Type B pancreatic cell (in vitro differentiated cells): ENCODE measurements around the gene WT1. TPM values are rescaled to one million over a fixed set of nuclear protein-coding genes. Genes with fewer than 3 reads are reported as not detected.

Experiments
- DNase-seq: peaks from one replicate; pipeline ENCODE4 v3.0.0; 2021; ENCODE audit warnings: mixed read lengths; ENCODE audit not compliant: unreplicated experiment; ENCODE audit errors: extremely low spot score
- H3K27ac Mint-ChIP-seq: 2 replicates; pipeline ENCODE4 v1.8.0; 2021; ENCODE audit warnings: mild to moderate bottlenecking, mixed read lengths
- H3K27me3 Mint-ChIP-seq: 2 replicates; pipeline ENCODE4 v1.8.0; 2021; ENCODE audit warnings: mixed read lengths
- H3K36me3 Mint-ChIP-seq: 2 replicates; pipeline ENCODE4 v1.8.0; 2021; ENCODE audit warnings: mixed read lengths
- H3K4me1 Mint-ChIP-seq: one replicate; pipeline ENCODE4 v1.8.0; 2021; ENCODE audit warnings: mixed read lengths; ENCODE audit not compliant: unreplicated experiment
- H3K4me3 Mint-ChIP-seq: 2 replicates; pipeline ENCODE4 v1.8.0; 2021; ENCODE audit warnings: mild to moderate bottlenecking, mixed read lengths
- H3K9me3 Mint-ChIP-seq: 2 replicates; pipeline ENCODE4 v1.8.0; 2021; ENCODE audit warnings: mixed read lengths
- CTCF ChIP-seq: fragments of 200-600 bp; sonication (generic); conservative IDR thresholded peaks from 2 replicates; pipeline ENCODE4 v1.5.0; 2021; ENCODE audit warnings: antibody characterized with exemption, mild to moderate bottlenecking
- total RNA-seq: library from RNA; stranded (reverse); gene quantifications from 2 replicates; pipeline ENCODE4 v1.2.1, GENCODE V29; 2021; ENCODE audit warnings: low replicate concordance

The WT1 gene
- total RNA-seq, 1 donor from 2014 or later = 5.2 TPM

- H3K4me3 Mint-ChIP-seq = peak overlapping the region; percentile 48
- peaks cover 93% of the 10 kb centered on the region for H3K27me3 Mint-ChIP-seq
- H3K4me1 Mint-ChIP-seq = peaks cover 22% of the 10 kb centered on the region
- no peaks in the 10 kb centered on the region for H3K36me3 Mint-ChIP-seq
- no peak for TF ChIP-seq CTCF
- no peak overlapping the region for H3K27ac Mint-ChIP-seq
- DNase-seq = no peak
- no peaks in the 10 kb centered on the region for H3K9me3 Mint-ChIP-seq
These were observed 3.1 kb upstream of the WT1 start for GRCh38 chr11:32438346-32438865.

- Mint-ChIP-seq H3K36me3 (no peaks in the 10 kb centered on the region), H3K9me3 (no peaks in the 10 kb centered on the region), H3K4me1 (peaks cover 22% of the 10 kb centered on the region), H3K4me3 (peak overlapping the region; percentile 48), H3K27me3 (peaks cover 93% of the 10 kb centered on the region), H3K27ac (no peak overlapping the region)
- no peak for TF ChIP-seq CTCF
- no peak for DNase-seq
These were observed 2.4 kb upstream of the WT1 start for GRCh38 chr11:32437495-32438345.

GRCh38 chr11:32436751-32437494 lies 1.6 kb upstream of the WT1 start:
- no peak for TF ChIP-seq CTCF
- no peaks in the 10 kb centered on the region for H3K36me3 Mint-ChIP-seq
- DNase-seq = no peak

GRCh38 chr11:32435942-32436750 lies 807 bp upstream of the WT1 start:
- H3K4me3 Mint-ChIP-seq = peak overlapping the region; percentile 85
- H3K4me1 Mint-ChIP-seq = peaks cover 22% of the 10 kb centered on the region
- no peaks in the 10 kb centered on the region for H3K36me3 Mint-ChIP-seq

More at GRCh38 chr11:32436751-32437494, 1.6 kb upstream of the WT1 start:
- H3K27me3 Mint-ChIP-seq = peaks cover 93% of the 10 kb centered on the region
- H3K27ac Mint-ChIP-seq = no peak overlapping the region
- peaks cover 22% of the 10 kb centered on the region for H3K4me1 Mint-ChIP-seq
- no peaks in the 10 kb centered on the region for H3K9me3 Mint-ChIP-seq
- H3K4me3 Mint-ChIP-seq = peak overlapping the region; percentile 85

More at GRCh38 chr11:32435942-32436750, 807 bp upstream of the WT1 start:
- Mint-ChIP-seq H3K27me3 (peaks cover 93% of the 10 kb centered on the region), H3K27ac (peak overlapping the region; percentile 80), H3K9me3 (no peaks in the 10 kb centered on the region)
- no peak for DNase-seq
- TF ChIP-seq CTCF = no peak
